Endothelial cell of umbilical vein (primary cell): ENCODE measurements around the gene GIPR. TPM values are rescaled to one million over a fixed set of nuclear protein-coding genes. Genes with fewer than 3 reads are reported as not detected.
A peak's percentile ranks its signal among the peaks of the same experiment; 100 is the strongest.

Experiments used
- BruUV-seq: library from RNA; stranded (reverse); fragments of 400-500 nt; replicated peaks from 2 replicates; lab custom pipeline; 2021; lab: Mats Ljungman, UMichigan
- CTCF ChIA-PET: fragments of 300-600, 350-600 bp; sonication (Branson Sonifier 250); formaldehyde crosslinking; loops from one replicate; lab custom pipeline; 2021; ENCODE audit warnings: antibody characterized with exemption, inconsistent platforms; lab: Charles Lee
- POLR2A ChIA-PET: fragments of 300-600, 350-600 bp; sonication (Branson Sonifier 250); formaldehyde crosslinking; loops from one replicate; lab custom pipeline; 2021; ENCODE audit warnings: antibody characterized with exemption, inconsistent platforms; lab: Charles Lee
- DNase-seq: peaks from one replicate; pipeline ENCODE4 v3.0.0-alpha.2; 2011; ENCODE audit warnings: low read depth, low spot score
- FAIRE-seq: peaks from 2 replicates; lab custom pipeline; 2011; peaks lifted over from hg19 to GRCh38; lab: Jason Lieb, UNC
- H2AFZ ChIP-seq: 2 replicates; pipeline ENCODE4 v1.6.0; 2012; ENCODE audit warnings: low read depth, low read length, control low read depth, inconsistent platforms
- H3K27ac ChIP-seq: 2 replicates; pipeline ENCODE4 v1.5.1; 2011; ENCODE audit warnings: low read depth, mild to moderate bottlenecking, control low read depth, low read length, moderate library complexity; ENCODE audit not compliant: insufficient read depth
- H3K27me3 ChIP-seq, 2 experiments: 2 replicates each; pipeline versions ENCODE4 v1.6.0 to v1.6.1; 2011; ENCODE audit warnings: low read length in 2 of 2, mixed read lengths in 1 of 2; ENCODE audit not compliant: control insufficient read depth in 2 of 2, insufficient read depth in 2 of 2
- H3K36me3 ChIP-seq, 2 experiments: 2 replicates in 1 of 2; 3 replicates in 1 of 2; pipeline ENCODE4 v1.5.1; 2011; ENCODE audit warnings: low read length in 2 of 2, mild to moderate bottlenecking in 1 of 2, moderate library complexity in 1 of 2; ENCODE audit not compliant: control insufficient read depth in 2 of 2, insufficient read depth in 2 of 2; ENCODE audit errors: extremely low read depth in 1 of 2
- H3K4me1 ChIP-seq: 3 replicates; pipeline ENCODE4 v1.5.1; 2011; ENCODE audit warnings: mild to moderate bottlenecking, low read length; ENCODE audit not compliant: control insufficient read depth, insufficient read depth; ENCODE audit errors: extremely low read depth
- H3K4me2 ChIP-seq: 2 replicates; pipeline ENCODE4 v1.6.1; 2011; ENCODE audit warnings: low read length, control low read depth, mixed read lengths; ENCODE audit not compliant: insufficient read depth
- H3K4me3 ChIP-seq, 3 experiments: fragments of 200-600 bp in 1 of 3; sonication (generic), shearing (Covaris generic) in 1 of 3; replicated peaks in 1 of 3; 2 replicates each; pipeline ENCODE4 v1.5.1; 2011 to 2016; ENCODE audit warnings: control low read depth in 3 of 3, low read length in 3 of 3, mild to moderate bottlenecking in 2 of 3, inconsistent platforms in 1 of 3, low read depth in 1 of 3, moderate library complexity in 1 of 3; ENCODE audit not compliant: insufficient read depth in 1 of 3
- H3K79me2 ChIP-seq: 2 replicates; pipeline ENCODE4 v1.6.0; 2012; ENCODE audit warnings: low read length, inconsistent platforms; ENCODE audit not compliant: control insufficient read depth, insufficient read depth
- H3K9ac ChIP-seq: replicated peaks from 2 replicates; pipeline ENCODE3; 2011; ENCODE audit warnings: low read length, control low read depth; ENCODE audit not compliant: insufficient read depth; ENCODE audit errors: extremely low read depth
- H3K9me1 ChIP-seq: replicated peaks from 3 replicates; pipeline ENCODE4 v1.6.0; 2011; ENCODE audit warnings: mild to moderate bottlenecking, low read length; ENCODE audit not compliant: control insufficient read depth, insufficient read depth; ENCODE audit errors: extremely low read depth
- H3K9me3 ChIP-seq: replicated peaks from 2 replicates; pipeline ENCODE4 v1.5.1; 2012; ENCODE audit warnings: low read length, inconsistent platforms; ENCODE audit not compliant: control insufficient read depth, insufficient read depth
- H4K20me1 ChIP-seq: replicated peaks from 2 replicates; pipeline ENCODE3; 2011; ENCODE audit warnings: mild to moderate bottlenecking, low read length; ENCODE audit not compliant: control insufficient read depth, insufficient read depth; ENCODE audit errors: extremely low read depth
- EZH2 ChIP-seq: IDR thresholded peaks from 2 replicates; pipeline ENCODE4 v1.6.1; 2012; ENCODE audit warnings: borderline replicate concordance, low read depth, mild to moderate bottlenecking, moderate library complexity, low read length, inconsistent platforms; ENCODE audit not compliant: severe bottlenecking
- FOS ChIP-seq: IDR thresholded peaks from 2 replicates; pipeline ENCODE4 v1.6.1; 2011; ENCODE audit warnings: mild to moderate bottlenecking, low read length, moderate library complexity, borderline replicate concordance; ENCODE audit not compliant: insufficient read depth
- GATA2 ChIP-seq: IDR thresholded peaks from 2 replicates; pipeline ENCODE4 v1.7.0; 2011; ENCODE audit warnings: low read depth, mild to moderate bottlenecking, moderate library complexity, mixed read lengths, low read length; ENCODE audit not compliant: insufficient read length, insufficient read depth
- JUN ChIP-seq: IDR thresholded peaks from 2 replicates; pipeline ENCODE4 v1.6.1; 2011; ENCODE audit warnings: borderline replicate concordance, low read depth; ENCODE audit not compliant: insufficient read length, insufficient read depth
- MYC ChIP-seq: IDR thresholded peaks from one replicate; pipeline ENCODE4 v1.6.1; 2011; ENCODE audit warnings: mild to moderate bottlenecking, low read depth, low read length
- POLR2A ChIP-seq: IDR thresholded peaks from 2 replicates; pipeline ENCODE4 v1.6.1; 2012; ENCODE audit warnings: low read depth, mild to moderate bottlenecking, control low read depth, low read length
- POLR2AphosphoS5 ChIP-seq: IDR thresholded peaks from 2 replicates; pipeline ENCODE4 v1.6.1; 2012; ENCODE audit warnings: low read depth, mild to moderate bottlenecking, control low read depth, low read length, moderate library complexity; ENCODE audit not compliant: insufficient read depth
- dilution Hi-C: fragments of 300-500 bp; cut with MboI; formaldehyde crosslinking; loops from one replicate; pipeline ENCODE4 v1.15.0; 2019; ENCODE audit warnings: low sequenced_read_pairs; ENCODE audit not compliant: extremely low pct_ligation_motif_present
- intact Hi-C: fragments of 100-400 bp; cut with micrococcal nuclease; formaldehyde crosslinking; loops from one replicate; pipeline ENCODE4 v1.10.0; 2022
- polyA plus RNA-seq, 4 experiments: library from polyadenylated mRNA; depleted of rRNA in 3 of 4; stranded (reverse) in 3 of 4; unstranded in 1 of 4; fragments of >200 nt; gene quantifications; 2 replicates each; pipeline versions ENCODE4 v1.2.1 to v1.2.3, GENCODE V29; 2011 to 2012; ENCODE audit warnings: missing spikeins in 1 of 4
- total RNA-seq: library from RNA; stranded (reverse); gene quantifications from 2 replicates; pipeline ENCODE4 v1.2.3, GENCODE V29; 2021
- TF ChIP-seq, protein P1 (sequence below), 2 donors: IDR thresholded peaks; 1 replicate in 1 of 2; 2 replicates in 1 of 2; pipeline ENCODE4 v1.5.1; 2011; ENCODE audit warnings: low read length in 2 of 2, mild to moderate bottlenecking in 2 of 2, moderate library complexity in 2 of 2, control low read depth in 1 of 2, inconsistent platforms in 1 of 2, low read depth in 1 of 2; ENCODE audit not compliant: insufficient read depth in 1 of 2; ENCODE audit errors: extremely low read depth in 1 of 2
- TF ChIP-seq, protein P2 (sequence below): IDR thresholded peaks from 2 replicates; pipeline ENCODE4 v1.6.1; 2011; ENCODE audit not compliant: insufficient read depth, insufficient read length

GIPR gene
- total and polyA plus RNA-seq, 2 donors (not counting 3 experiments of a cell fraction or from before 2014, with no cell fraction given), result not detected

DNA sequence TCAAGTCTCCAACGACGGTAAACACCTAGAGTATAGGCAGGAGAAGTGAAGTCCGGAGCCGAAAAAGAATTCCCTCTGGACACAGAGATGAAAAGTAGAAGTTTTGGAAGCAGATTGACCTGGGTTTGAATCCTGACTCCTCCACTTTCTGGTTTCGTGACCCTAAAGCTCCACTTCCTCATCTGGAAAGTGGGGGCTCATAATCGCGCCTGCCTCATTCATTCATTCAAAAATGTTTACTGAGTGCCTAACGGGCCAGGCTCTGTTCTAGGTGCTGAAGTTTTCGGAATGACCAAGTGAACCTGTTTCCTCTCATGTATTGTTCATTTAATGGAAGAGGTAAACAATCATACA, 21.7 kb upstream of the GIPR start:
- dilution Hi-C loops, result no loop called here
- BruUV-seq, result no TSS peak
- Histone ChIP-seq H3K9me3 (no peaks in the 10 kb centered on the region), H3K9ac (peak overlapping the region; percentile 8), H3K4me1 (peaks cover 23% of the 10 kb centered on the region), H2AFZ (peak overlapping the region; percentile 63), H3K4me3 (peak overlapping the region; percentile 7 to 55 (median 44)), H3K36me3 (no peaks in the 10 kb centered on the region), H3K4me2 (peak overlapping the region; percentile 72), H4K20me1 (no peaks in the 10 kb centered on the region), H3K79me2 (no peaks in the 10 kb centered on the region), H3K27ac (no peak overlapping the region), H3K9me1 (no peaks in the 10 kb centered on the region), H3K27me3 (no peaks in the 10 kb centered on the region)
- CTCF ChIA-PET, result interaction anchor here (1.0 to 1.4 kb wide), 7 partner anchors 19 to 207 kb away, joined by 4 to 15 read pairs (median 5); no protein-coding TSS in a partner anchor
- POLR2A ChIA-PET, result interaction anchor here (1.0 kb wide), 1 partner anchor 30 kb away, joined by 5 read pairs; no protein-coding TSS in a partner anchor
- no peak for FAIRE-seq
- TF ChIP-seq, protein P1, sequence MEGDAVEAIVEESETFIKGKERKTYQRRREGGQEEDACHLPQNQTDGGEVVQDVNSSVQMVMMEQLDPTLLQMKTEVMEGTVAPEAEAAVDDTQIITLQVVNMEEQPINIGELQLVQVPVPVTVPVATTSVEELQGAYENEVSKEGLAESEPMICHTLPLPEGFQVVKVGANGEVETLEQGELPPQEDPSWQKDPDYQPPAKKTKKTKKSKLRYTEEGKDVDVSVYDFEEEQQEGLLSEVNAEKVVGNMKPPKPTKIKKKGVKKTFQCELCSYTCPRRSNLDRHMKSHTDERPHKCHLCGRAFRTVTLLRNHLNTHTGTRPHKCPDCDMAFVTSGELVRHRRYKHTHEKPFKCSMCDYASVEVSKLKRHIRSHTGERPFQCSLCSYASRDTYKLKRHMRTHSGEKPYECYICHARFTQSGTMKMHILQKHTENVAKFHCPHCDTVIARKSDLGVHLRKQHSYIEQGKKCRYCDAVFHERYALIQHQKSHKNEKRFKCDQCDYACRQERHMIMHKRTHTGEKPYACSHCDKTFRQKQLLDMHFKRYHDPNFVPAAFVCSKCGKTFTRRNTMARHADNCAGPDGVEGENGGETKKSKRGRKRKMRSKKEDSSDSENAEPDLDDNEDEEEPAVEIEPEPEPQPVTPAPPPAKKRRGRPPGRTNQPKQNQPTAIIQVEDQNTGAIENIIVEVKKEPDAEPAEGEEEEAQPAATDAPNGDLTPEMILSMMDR (IDR thresholded peaks at IDR 0.05; ENCODE audit: extremely low read depth in 1 of 2, insufficient read depth in 1 of 2, low read depth in 1 of 2, low read length in 2 of 2), result no peak
- TF ChIP-seq FOS (no peak), POLR2A (no peak), POLR2AphosphoS5 (no peak), GATA2 (no peak), MYC (no peak), JUN (no peak), EZH2 (no peak)
- TF ChIP-seq, protein P2, sequence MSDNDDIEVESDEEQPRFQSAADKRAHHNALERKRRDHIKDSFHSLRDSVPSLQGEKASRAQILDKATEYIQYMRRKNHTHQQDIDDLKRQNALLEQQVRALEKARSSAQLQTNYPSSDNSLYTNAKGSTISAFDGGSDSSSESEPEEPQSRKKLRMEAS, result no peak
- peak; percentile 22 for DNase-seq
- intact Hi-C loops, result loop anchor here (1.0 to 5.0 kb wide), 2 partner anchors 46 to 84 kb away; partner anchors contain the start of genes FBXO46, QPCTL and SNRPD2
